Thyroid gland (tissue), 4 donors: Measurements from ENCODE around the gene RAB11FIP4. TPM values are rescaled to one million over a fixed set of nuclear protein-coding genes. Genes with fewer than 3 reads are reported as not detected.

ENCODE experiments used
- DNase-seq, 2 donors: peaks; one replicate each; pipeline ENCODE4 v3.0.0-alpha.2; 2019
- H3K27ac ChIP-seq, 3 donors: fragments of 200-600 bp; sonication (generic); 1 replicate in 2 of 3; 2 replicates in 1 of 3; pipeline ENCODE4 v1.5.1; 2016 to 2019; ENCODE audit warnings: mild to moderate bottlenecking in 1 of 3, moderate library complexity in 1 of 3
- H3K27me3 ChIP-seq: fragments of 200-600 bp; sonication (generic); one replicate; pipeline ENCODE4 v1.5.1; 2019
- H3K36me3 ChIP-seq, 2 donors: fragments of 200-600 bp; sonication (generic); one replicate each; pipeline ENCODE4 v1.5.1; 2016 to 2019
- H3K4me1 ChIP-seq, 2 donors: fragments of 200-600 bp; sonication (generic); one replicate each; pipeline ENCODE4 v1.5.1; 2017 to 2019
- H3K4me3 ChIP-seq, 3 donors: fragments of 200-600 bp; sonication (generic); replicated peaks in 1 of 3; 1 replicate in 2 of 3; 2 replicates in 1 of 3; pipeline ENCODE4 v1.5.1; 2016; ENCODE audit warnings: mild to moderate bottlenecking in 1 of 3
- H3K9me3 ChIP-seq: fragments of 200-600 bp; sonication (generic); one replicate; pipeline ENCODE4 v1.5.1; 2017
- POLR2A ChIP-seq, 2 donors: fragments of 450-650 bp; IDR thresholded peaks; one replicate each; pipeline ENCODE4 v1.6.1; 2017; ENCODE audit warnings: antibody characterized with exemption in 2 of 2, mild to moderate bottlenecking in 2 of 2, moderate library complexity in 1 of 2
- WGBS, 2 donors: methylation state at CpG; one replicate each; pipeline ENCODE4 v1.1.5; 2017; 5-methylcytosine and 5-hydroxymethylcytosine counted together
- intact Hi-C: fragments of 100-400 bp; cut with DNase I; formaldehyde crosslinking; loops from one replicate; pipeline ENCODE4 v1.15.1; 2023
- total RNA-seq, 4 donors: library from RNA; depleted of rRNA; stranded (reverse); fragments of >200 nt; gene quantifications; one replicate each; pipeline ENCODE4 v1.2.3, GENCODE V29; 2016
- TF ChIP-seq, protein P1 (sequence below), 6 experiments: fragments of 200-600 bp in 3 of 6; fragments of 450-650 bp in 3 of 6; sonication (generic) in 3 of 6; IDR thresholded peaks; one replicate each; pipeline ENCODE4 v1.5.1; 2016 to 2019; ENCODE audit warnings: antibody characterized with exemption in 6 of 6, mild to moderate bottlenecking in 2 of 6, inconsistent platforms in 1 of 6, moderate library complexity in 1 of 6

Gene RAB11FIP4
- total RNA-seq, 4 donors from 2014 or later, result 21.1 to 44.5 (median 24.9) TPM

DNA sequence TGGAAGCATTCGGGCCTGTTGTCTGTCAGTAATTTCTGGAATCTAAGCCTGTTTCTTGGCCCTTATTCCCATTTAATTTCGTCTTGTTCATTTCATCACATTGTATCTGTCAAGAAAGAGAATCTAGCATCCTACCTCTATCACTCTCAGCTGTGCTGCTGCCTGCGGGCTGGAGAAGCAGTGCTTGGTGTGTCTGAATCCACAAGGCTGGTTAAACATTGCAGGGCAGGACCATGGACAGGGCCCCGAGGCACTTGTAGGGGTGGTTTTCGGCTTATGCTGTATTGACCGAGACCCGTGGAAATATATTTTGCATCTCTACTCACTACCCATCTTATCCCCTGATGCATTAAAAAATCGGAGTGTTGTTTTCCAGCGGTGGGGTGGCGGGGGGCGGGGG, 3.1 kb downstream of the RAB11FIP4 start:
- WGBS, 2 donors, result 10 to 12% methylated on average over 11 of the region's 11 CpGs
- no peak overlapping the region for H3K27ac ChIP-seq
- no peaks in the 10 kb centered on the region for H3K9me3 ChIP-seq
- H3K4me1 ChIP-seq, result peaks cover 3 to 14% of the 10 kb centered on the region in 2 donors
- DNase-seq, result peak; percentile 71 to 85
- no peak overlapping the region for H3K4me3 ChIP-seq
- no peaks in the 10 kb centered on the region for H3K36me3 ChIP-seq
- peaks cover 6% of the 10 kb centered on the region for H3K27me3 ChIP-seq
- TF ChIP-seq, protein P1, sequence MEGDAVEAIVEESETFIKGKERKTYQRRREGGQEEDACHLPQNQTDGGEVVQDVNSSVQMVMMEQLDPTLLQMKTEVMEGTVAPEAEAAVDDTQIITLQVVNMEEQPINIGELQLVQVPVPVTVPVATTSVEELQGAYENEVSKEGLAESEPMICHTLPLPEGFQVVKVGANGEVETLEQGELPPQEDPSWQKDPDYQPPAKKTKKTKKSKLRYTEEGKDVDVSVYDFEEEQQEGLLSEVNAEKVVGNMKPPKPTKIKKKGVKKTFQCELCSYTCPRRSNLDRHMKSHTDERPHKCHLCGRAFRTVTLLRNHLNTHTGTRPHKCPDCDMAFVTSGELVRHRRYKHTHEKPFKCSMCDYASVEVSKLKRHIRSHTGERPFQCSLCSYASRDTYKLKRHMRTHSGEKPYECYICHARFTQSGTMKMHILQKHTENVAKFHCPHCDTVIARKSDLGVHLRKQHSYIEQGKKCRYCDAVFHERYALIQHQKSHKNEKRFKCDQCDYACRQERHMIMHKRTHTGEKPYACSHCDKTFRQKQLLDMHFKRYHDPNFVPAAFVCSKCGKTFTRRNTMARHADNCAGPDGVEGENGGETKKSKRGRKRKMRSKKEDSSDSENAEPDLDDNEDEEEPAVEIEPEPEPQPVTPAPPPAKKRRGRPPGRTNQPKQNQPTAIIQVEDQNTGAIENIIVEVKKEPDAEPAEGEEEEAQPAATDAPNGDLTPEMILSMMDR (IDR thresholded peaks at IDR 0.05), result no peak
- TF ChIP-seq POLR2A (IDR thresholded peaks at IDR 0.05), result no peak
- intact Hi-C loops, result no loop called here

DNA sequence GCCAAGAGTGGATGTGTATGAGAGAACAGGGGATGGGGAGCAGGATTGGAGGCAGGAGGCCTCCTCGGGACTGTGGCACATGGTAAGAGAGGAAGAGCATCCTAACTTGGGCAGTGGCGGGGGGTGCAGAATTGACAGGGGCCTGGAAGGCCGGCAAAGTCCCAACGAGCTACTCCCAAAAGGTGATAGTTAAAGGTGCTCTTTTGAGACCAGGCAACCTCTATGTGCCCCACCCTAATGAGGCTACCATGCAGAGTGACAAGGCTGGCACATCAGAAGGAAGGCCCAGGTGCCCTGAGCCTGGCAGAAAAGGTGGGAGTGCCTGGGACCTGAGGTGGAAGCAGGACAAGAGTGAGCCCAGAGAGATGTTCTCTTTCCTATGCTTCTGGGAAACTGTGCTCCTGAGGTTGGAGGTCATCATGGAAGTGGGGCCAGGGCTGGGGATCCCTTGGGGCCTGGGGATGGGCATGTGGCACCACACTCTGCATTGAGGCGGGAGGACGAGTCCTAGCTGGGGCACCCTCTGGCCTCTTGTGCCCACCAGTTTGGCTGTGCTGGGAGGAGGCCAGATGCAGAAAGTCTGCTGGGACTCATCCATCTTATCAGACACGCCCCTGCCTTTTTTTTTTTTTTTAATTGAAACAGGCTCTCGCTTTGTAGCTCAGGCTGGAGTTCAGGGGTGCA, 5.9 kb downstream of the RAB11FIP4 start:
- 79 to 85% methylated on average over 8 of the region's 8 CpGs for WGBS, 2 donors
- Histone ChIP-seq H3K36me3 (no peaks in the 10 kb centered on the region), H3K4me3 (no peak overlapping the region), H3K4me1 (peaks cover 0 to under 1% of the 10 kb centered on the region in 2 donors), H3K27me3 (peaks cover 1% of the 10 kb centered on the region), H3K9me3 (no peaks in the 10 kb centered on the region), H3K27ac (no peak overlapping the region)
- TF ChIP-seq POLR2A (IDR thresholded peaks at IDR 0.05), result no peak
- TF ChIP-seq, protein P1 (IDR thresholded peaks at IDR 0.05), result no peak
- intact Hi-C loops, result no loop called here
- DNase-seq, result no peak

DNA sequence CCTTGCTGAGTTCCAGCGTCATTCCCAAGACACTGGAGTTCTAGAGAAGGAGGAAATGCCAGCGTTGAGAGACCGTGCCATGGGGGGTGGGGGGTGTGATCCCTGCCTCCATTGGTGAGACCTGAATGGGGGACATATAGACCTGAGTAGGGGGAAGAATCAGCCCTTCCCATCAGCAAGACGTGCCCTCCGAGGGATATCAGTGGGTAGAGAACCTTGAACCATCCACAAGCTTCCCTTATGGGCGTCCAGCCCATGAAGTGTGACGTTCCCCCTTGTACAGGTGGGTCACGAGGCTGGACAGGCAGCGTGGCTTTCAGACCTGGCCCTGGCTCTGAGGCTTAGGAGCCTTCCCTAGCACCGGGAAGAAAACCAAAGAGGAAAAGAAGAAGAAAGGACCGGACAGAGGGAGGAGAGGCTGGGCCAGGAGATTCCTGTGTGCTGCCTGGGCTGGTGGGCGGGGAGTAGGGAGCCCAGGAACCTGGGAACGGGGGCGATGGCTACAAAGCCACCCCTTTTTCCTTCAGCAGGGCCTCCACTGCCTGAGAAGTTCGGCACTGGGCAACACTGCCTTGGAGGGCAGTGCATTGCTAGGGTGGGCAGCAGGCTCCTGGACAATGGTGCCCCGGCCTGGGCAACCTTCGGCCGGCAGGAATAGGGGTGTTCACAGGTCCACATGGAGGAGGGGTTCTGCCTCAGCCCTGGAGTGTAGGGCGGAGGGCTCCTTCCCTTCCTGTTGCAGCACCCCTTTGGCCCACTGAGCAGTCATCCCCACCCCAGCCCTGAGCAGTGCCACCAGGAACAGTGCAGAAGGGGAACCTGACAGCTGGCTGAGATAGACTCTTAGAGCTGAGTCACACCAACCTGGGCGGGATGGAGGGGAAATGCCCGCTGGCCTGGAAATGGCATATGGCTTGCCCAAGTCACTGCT, 7.2 kb downstream of the RAB11FIP4 start:
- Histone ChIP-seq H3K27me3 (no peaks in the 10 kb centered on the region), H3K9me3 (no peaks in the 10 kb centered on the region), H3K4me1 (no peaks in the 10 kb centered on the region), H3K36me3 (no peaks in the 10 kb centered on the region), H3K27ac (no peak overlapping the region), H3K4me3 (no peak overlapping the region)
- WGBS, 2 donors, result 76 to 81% methylated on average over 19 to 20 of the region's 21 CpGs
- DNase-seq, result no peak
- TF ChIP-seq, protein P1 (IDR thresholded peaks at IDR 0.05), result no peak
- no peak for TF ChIP-seq POLR2A (IDR thresholded peaks at IDR 0.05)
- intact Hi-C loops, result no loop called here

DNA sequence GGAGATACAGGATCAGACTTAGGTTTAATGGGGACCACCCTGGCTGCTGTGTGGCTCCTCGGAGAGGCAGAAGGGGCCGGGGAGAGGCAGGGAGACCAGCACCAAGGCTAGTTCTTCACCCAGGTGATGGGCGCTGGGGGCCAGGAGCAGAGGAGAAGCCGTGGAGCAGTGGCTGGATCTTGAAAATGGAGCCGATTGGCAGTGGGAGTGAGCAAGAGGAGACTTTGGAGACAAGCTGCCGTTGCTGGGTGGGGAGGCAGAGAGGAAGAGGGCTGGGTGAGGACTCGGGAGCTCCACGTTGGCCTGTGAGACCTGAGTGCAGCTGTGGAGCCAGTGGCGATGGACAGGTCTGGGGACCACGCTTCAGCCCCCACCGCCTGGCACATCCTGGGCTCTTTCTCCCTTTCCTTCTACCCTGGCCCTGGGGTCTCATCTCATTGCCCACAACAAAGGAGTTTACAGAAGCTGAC, 9.0 kb downstream of the RAB11FIP4 start:
- H3K4me3 ChIP-seq, result no peak overlapping the region
- TF ChIP-seq POLR2A (IDR thresholded peaks at IDR 0.05), result no peak
- TF ChIP-seq, protein P1 (IDR thresholded peaks at IDR 0.05), result no peak
- no peaks in the 10 kb centered on the region for H3K9me3 ChIP-seq
- no peaks in the 10 kb centered on the region for H3K36me3 ChIP-seq
- H3K27ac ChIP-seq, result no peak overlapping the region
- DNase-seq, result no peak
- WGBS, 2 donors, result 57 to 59% methylated on average over 11 of the region's 11 CpGs
- intact Hi-C loops, result no loop called here
- no peaks in the 10 kb centered on the region for H3K4me1 ChIP-seq
- H3K27me3 ChIP-seq, result no peaks in the 10 kb centered on the region
